ENCODE measurements around the gene TSPAN9.

GRCh38 chr12:3172124-3173007 is 95.2 kb downstream of the TSPAN9 start:
- TF ChIP-seq CTCF (conservative IDR thresholded peaks at IDR 0.05; ENCODE audit: low read depth in 2 of 2) (no peak), EZH2 (IDR thresholded peaks at IDR 0.05; ENCODE audit: low read depth, unreplicated experiment) (no peak), POLR2AphosphoS5 (IDR thresholded peaks at IDR 0.05; ENCODE audit: low read depth) (no peak), EZH2phosphoT487 (IDR thresholded peaks at IDR 0.05; ENCODE audit: unreplicated experiment) (no peak), NANOG (IDR thresholded peaks at IDR 0.05; ENCODE audit: borderline replicate concordance) (no peak), REST (IDR thresholded peaks at IDR 0.05; ENCODE audit: unreplicated experiment) (no peak), CREB1 (CRISPR knock-in tag; IDR thresholded peaks at IDR 0.05; ENCODE audit: low read depth) (no peak), JUNB (IDR thresholded peaks at IDR 0.05; ENCODE audit: unreplicated experiment) (no peak)
